ENCODE results near the gene C1GALT1.

DNA sequence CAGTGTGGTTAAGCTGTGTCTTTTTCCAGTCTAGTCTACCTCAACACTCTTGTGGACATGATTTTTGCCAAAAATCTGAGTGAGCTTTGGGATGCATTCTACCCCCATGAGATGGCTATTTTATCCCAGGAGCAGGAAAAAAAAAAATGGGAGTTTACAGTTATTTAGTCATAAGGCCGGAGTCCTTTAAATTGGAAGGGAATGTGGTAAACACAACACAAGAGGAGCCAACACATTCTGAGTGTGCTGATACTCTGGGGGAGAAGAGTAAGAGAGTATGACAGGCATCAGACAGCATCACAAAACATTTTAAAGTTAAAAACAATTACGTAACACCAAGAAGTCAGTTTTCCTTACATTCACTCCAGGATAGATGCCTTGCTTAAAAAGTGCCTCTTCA is 46.1 kb downstream of the C1GALT1 start:
- TF ChIP-seq, protein P1, sequence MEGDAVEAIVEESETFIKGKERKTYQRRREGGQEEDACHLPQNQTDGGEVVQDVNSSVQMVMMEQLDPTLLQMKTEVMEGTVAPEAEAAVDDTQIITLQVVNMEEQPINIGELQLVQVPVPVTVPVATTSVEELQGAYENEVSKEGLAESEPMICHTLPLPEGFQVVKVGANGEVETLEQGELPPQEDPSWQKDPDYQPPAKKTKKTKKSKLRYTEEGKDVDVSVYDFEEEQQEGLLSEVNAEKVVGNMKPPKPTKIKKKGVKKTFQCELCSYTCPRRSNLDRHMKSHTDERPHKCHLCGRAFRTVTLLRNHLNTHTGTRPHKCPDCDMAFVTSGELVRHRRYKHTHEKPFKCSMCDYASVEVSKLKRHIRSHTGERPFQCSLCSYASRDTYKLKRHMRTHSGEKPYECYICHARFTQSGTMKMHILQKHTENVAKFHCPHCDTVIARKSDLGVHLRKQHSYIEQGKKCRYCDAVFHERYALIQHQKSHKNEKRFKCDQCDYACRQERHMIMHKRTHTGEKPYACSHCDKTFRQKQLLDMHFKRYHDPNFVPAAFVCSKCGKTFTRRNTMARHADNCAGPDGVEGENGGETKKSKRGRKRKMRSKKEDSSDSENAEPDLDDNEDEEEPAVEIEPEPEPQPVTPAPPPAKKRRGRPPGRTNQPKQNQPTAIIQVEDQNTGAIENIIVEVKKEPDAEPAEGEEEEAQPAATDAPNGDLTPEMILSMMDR (IDR thresholded peaks at IDR 0.05; ENCODE audit: low read length): no peak
- no peak for TF ChIP-seq EZH2 (optimal IDR thresholded peaks at IDR 0.05; ENCODE audit: low read depth, low read length)
- TF ChIP-seq EZH2phosphoT487 (IDR thresholded peaks at IDR 0.05; ENCODE audit: low read length): no peak
